Effector memory CD4-positive, alpha-beta T cell (primary cell): Measurements from ENCODE around the gene ANO2.

Source experiments
- DNase-seq, 3 donors: peaks; one replicate each; pipeline ENCODE4 v3.0.0-alpha.2; 2020
- H3K27ac ChIP-seq: 2 replicates; pipeline ENCODE4 v1.7.0; 2013; ENCODE audit warnings: mild to moderate bottlenecking, low read length, moderate library complexity; ENCODE audit not compliant: insufficient read depth, poor library complexity, severe bottlenecking
- H3K27me3 ChIP-seq: replicated peaks from 2 replicates; pipeline ENCODE4 v1.7.0; 2013; ENCODE audit warnings: mild to moderate bottlenecking, low read length; ENCODE audit not compliant: insufficient read depth, control insufficient read depth, poor library complexity, severe bottlenecking
- H3K36me3 ChIP-seq: 2 replicates; pipeline ENCODE4 v1.7.0; 2013; ENCODE audit warnings: mild to moderate bottlenecking, low read length, moderate library complexity; ENCODE audit not compliant: control insufficient read depth, insufficient read depth
- H3K4me1 ChIP-seq: 2 replicates; pipeline ENCODE4 v1.7.0; 2013; ENCODE audit warnings: low read length, mild to moderate bottlenecking; ENCODE audit not compliant: control insufficient read depth, insufficient read depth, poor library complexity, severe bottlenecking
- H3K4me3 ChIP-seq: 2 replicates; pipeline ENCODE4 v1.7.0; 2013; ENCODE audit warnings: low read length, low read depth, mild to moderate bottlenecking; ENCODE audit not compliant: insufficient read depth, poor library complexity, severe bottlenecking
- H3K9me3 ChIP-seq: 2 replicates; pipeline ENCODE4 v1.7.0; 2013; ENCODE audit warnings: mild to moderate bottlenecking, low read length, moderate library complexity; ENCODE audit not compliant: control insufficient read depth

Gene ANO2

DNA sequence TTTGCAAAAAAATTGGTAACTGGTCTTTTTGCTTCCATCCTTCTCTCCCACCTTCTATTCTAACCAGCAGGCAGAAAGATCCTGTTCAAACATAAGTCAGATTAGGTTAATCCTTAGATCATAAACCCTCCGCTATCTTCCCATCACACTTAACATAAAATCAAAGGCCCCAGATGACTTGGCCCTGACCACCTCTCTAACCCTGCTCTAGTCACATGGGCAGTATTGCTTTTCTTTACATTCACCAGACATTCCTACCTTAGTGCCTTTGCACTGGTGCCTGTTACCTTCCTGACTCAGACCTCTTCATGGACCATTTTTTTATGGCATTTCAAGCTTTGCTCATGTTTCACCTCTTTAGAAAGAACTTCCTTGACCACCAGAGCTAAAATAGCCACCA lies 429.6 kb downstream of the ANO2 start:
- H3K36me3 ChIP-seq = no peaks in the 10 kb centered on the region
- H3K27ac ChIP-seq = no peak overlapping the region
- H3K4me3 ChIP-seq = no peak overlapping the region
- no peaks in the 10 kb centered on the region for H3K4me1 ChIP-seq
- H3K27me3 ChIP-seq = no peaks in the 10 kb centered on the region
- H3K9me3 ChIP-seq = no peaks in the 10 kb centered on the region
- no peak for DNase-seq

DNA sequence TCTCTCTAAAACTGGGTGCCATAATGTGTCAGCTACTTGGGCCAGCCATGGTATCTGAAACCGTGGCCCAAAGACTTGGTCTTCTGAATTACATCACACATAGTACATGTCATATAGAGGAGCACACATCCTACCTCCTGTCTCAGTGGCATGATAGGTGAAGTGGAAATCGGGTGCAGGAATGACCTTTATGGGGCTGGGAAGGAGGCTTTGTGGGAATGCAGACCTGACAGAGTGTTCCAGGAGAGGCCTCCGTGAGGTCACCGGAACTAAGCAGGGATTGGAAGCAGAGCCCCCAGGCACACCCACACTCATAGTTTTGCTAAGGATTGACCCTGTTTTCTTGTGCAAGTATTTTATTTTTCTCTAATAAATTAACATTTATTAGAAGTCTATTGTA lies 430.5 kb downstream of the ANO2 start:
- H3K27me3 ChIP-seq = no peaks in the 10 kb centered on the region
- no peak overlapping the region for H3K4me3 ChIP-seq
- H3K4me1 ChIP-seq = no peaks in the 10 kb centered on the region
- H3K27ac ChIP-seq = no peak overlapping the region
- DNase-seq = no peak
- no peaks in the 10 kb centered on the region for H3K36me3 ChIP-seq
- no peaks in the 10 kb centered on the region for H3K9me3 ChIP-seq

DNA sequence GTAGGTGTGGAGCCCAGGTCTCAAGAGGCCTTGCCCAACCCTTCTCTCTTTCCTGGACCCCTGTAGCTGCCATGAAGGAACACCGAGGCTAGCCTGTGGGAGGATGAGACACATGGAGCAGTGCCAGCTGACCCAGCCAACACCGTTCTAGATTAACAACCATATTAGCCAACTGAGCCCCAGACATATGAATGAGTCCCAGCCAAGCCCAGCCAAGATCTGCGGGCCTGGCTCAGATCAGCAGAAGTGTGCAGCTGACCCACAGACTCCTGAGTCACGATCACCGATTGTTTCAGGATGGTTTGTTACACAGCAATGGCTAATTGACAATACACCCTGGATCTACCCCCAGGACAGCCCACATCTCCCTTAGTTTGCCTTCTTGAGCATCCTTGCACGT lies 431.0 kb downstream of the ANO2 start:
- Histone ChIP-seq H3K36me3 (no peaks in the 10 kb centered on the region), H3K9me3 (no peaks in the 10 kb centered on the region), H3K4me3 (no peak overlapping the region), H3K27ac (no peak overlapping the region), H3K4me1 (no peaks in the 10 kb centered on the region), H3K27me3 (no peaks in the 10 kb centered on the region)
- DNase-seq = no peak

- Histone ChIP-seq H3K36me3 (no peaks in the 10 kb centered on the region), H3K4me1 (no peaks in the 10 kb centered on the region), H3K9me3 (no peaks in the 10 kb centered on the region), H3K27me3 (no peaks in the 10 kb centered on the region), H3K27ac (no peak overlapping the region), H3K4me3 (no peak overlapping the region)
- DNase-seq = no peak
Measured at GRCh38 chr12:5513406-5513805, 431.7 kb downstream of the ANO2 start.
